Mucosa of descending colon (tissue), 3 donors: ENCODE data around the gene TSEN34. TPM values are rescaled to one million over a fixed set of nuclear protein-coding genes. Genes with fewer than 3 reads are reported as not detected.
"Not testable (repeated sequence)": the region's sequence is repeated elsewhere in the genome, so short reads cannot be mapped to it uniquely, and the experiment has no call there.

ENCODE experiments used
- ATAC-seq: fragments of 200-7000 bp; cut with Tn5 transposase; one replicate; pipeline ENCODE4 v1.9.1; 2020; ENCODE audit warnings: mild to moderate bottlenecking, moderate library complexity
- DNase-seq, 3 donors: peaks; one replicate each; pipeline ENCODE4 v3.0.0-alpha.2; 2020
- H3K36me3 ChIP-seq: fragments of 200-600 bp; one replicate; pipeline ENCODE4 v1.8.0; 2021; ENCODE audit warnings: low read depth, mild to moderate bottlenecking
- H3K4me1 ChIP-seq: fragments of 200-600 bp; one replicate; pipeline ENCODE4 v1.8.0; 2021; ENCODE audit warnings: low read depth, mild to moderate bottlenecking
- H3K4me3 ChIP-seq: fragments of 200-600 bp; one replicate; pipeline ENCODE4 v1.8.0; 2021; ENCODE audit warnings: mild to moderate bottlenecking
- H3K9me3 ChIP-seq: fragments of 200-600 bp; one replicate; pipeline ENCODE4 v1.8.0; 2021; ENCODE audit warnings: mild to moderate bottlenecking
- CTCF ChIP-seq: fragments of 200-600 bp; IDR thresholded peaks from one replicate; pipeline ENCODE4 v1.8.0; 2022; ENCODE audit warnings: antibody characterized with exemption, mild to moderate bottlenecking
- intact Hi-C, 2 donors: fragments of 100-400 bp; cut with DNase I in 1 of 2; cut with micrococcal nuclease in 1 of 2; formaldehyde crosslinking; loops; one replicate each; pipeline versions ENCODE4 v1.11.0 to v1.11.1; 2022; cut with DNase I, micrococcal nuclease
- total RNA-seq, 3 donors: library from RNA; stranded (reverse); fragmentation: NEBNext Ultra II Directional in 2 of 3; extraction: Animal tissue kit (Norgen Biotek cat#: 25700) in 2 of 3; gene quantifications; one replicate each; pipeline versions ENCODE4 v1.2.1 to v1.2.4, GENCODE V29; 2021 to 2023
- donor health status: DM: no; HTN: no; CAD: no; lungs with moderate emphysema.
- donor health status: DM: no; HTN: no; CAD: no.
- donor health status: DM: no; HTN: yes; CAD: no.

The TSEN34 gene
- total RNA-seq, 3 donors from 2014 or later: 35.0 to 40.3 (median 35.2) TPM

GRCh38 chr19:54179921-54180461, 11.1 kb upstream of the TSEN34 start:
- intact Hi-C loops: no loop called here
- H3K9me3 ChIP-seq: no peaks in the 10 kb centered on the region
- TF ChIP-seq CTCF: peak; percentile 24
- H3K4me3 ChIP-seq: no peak overlapping the region
- no peaks in the 10 kb centered on the region for H3K36me3 ChIP-seq
- ATAC-seq (peak; percentile 97), DNase-seq (peak; percentile 74 to 83 (median 78))
- H3K4me1 ChIP-seq: peaks cover 8% of the 10 kb centered on the region

- DNase-seq (peak in 2 of 3 donors; percentile 37 to 53), ATAC-seq (no peak)
- Histone ChIP-seq H3K4me1 (peaks cover 8% of the 10 kb centered on the region), H3K4me3 (no peak overlapping the region), H3K9me3 (no peaks in the 10 kb centered on the region), H3K36me3 (no peaks in the 10 kb centered on the region)
- no peak for TF ChIP-seq CTCF
- intact Hi-C loops: no loop called here
Observed at GRCh38 chr19:54180691-54181091, 10.4 kb upstream of the TSEN34 start.

- DNase-seq, H3K9me3 ChIP-seq, ATAC-seq, H3K4me3 ChIP-seq, H3K36me3 ChIP-seq, intact Hi-C loops: not testable (repeated sequence)
- peaks cover 12% of the 10 kb centered on the region for H3K4me1 ChIP-seq
Observed at GRCh38 chr19:54181894-54182293, 9.2 kb upstream of the TSEN34 start.

GRCh38 chr19:54183431-54183830, 7.7 kb upstream of the TSEN34 start:
- H3K4me3 ChIP-seq: no peak overlapping the region
- intact Hi-C loops: no loop called here
- DNase-seq (peak in 1 of 3 donors; percentile 36), ATAC-seq (no peak)
- peaks cover 25% of the 10 kb centered on the region for H3K4me1 ChIP-seq
- TF ChIP-seq CTCF: no peak
- no peaks in the 10 kb centered on the region for H3K36me3 ChIP-seq
- no peaks in the 10 kb centered on the region for H3K9me3 ChIP-seq

- intact Hi-C loops: no loop called here
- Histone ChIP-seq H3K9me3 (no peaks in the 10 kb centered on the region), H3K4me1 (peaks cover 22% of the 10 kb centered on the region), H3K36me3 (peaks cover 15% of the 10 kb centered on the region), H3K4me3 (no peak overlapping the region)
- no peak for TF ChIP-seq CTCF
- ATAC-seq: no peak
- DNase-seq: peak in 2 of 3 donors; percentile 24 to 50
Observed at GRCh38 chr19:54186351-54186750, 4.8 kb upstream of the TSEN34 start.

GRCh38 chr19:54186934-54187381, 4.2 kb upstream of the TSEN34 start:
- ATAC-seq (peak; percentile 3), DNase-seq (peak; percentile 90 to 91 (median 90))
- Histone ChIP-seq H3K4me1 (peaks cover 27% of the 10 kb centered on the region), H3K36me3 (peaks cover 15% of the 10 kb centered on the region), H3K9me3 (no peaks in the 10 kb centered on the region), H3K4me3 (no peak overlapping the region)
- TF ChIP-seq CTCF: no peak
- intact Hi-C loops: no loop called here
